Frontal cortex (tissue), 4 donors: ENCODE data around the gene KLHL11. TPM values are rescaled to one million over a fixed set of nuclear protein-coding genes. Genes with fewer than 3 reads are reported as not detected.

Source experiments
- DNase-seq, 2 donors: peaks; one replicate each; pipeline ENCODE4 v3.0.0; 2012; ENCODE audit warnings: low spot score in 2 of 2
- FAIRE-seq: peaks from 2 replicates; lab custom pipeline; 2012; peaks lifted over from hg19 to GRCh38; lab: Jason Lieb, UNC
- total RNA-seq: library from RNA; depleted of rRNA; stranded (reverse); fragments of >200 nt; gene quantifications from one replicate; pipeline ENCODE4 v1.2.3, GENCODE V29; 2014
- donor health status: control.
- donor health status: control.
- donor health status: control.

The KLHL11 gene
- 70.1 TPM for total RNA-seq

- FAIRE-seq (no peak), DNase-seq (peak; percentile 89 to 91)
Measured at GRCh38 chr17:41864836-41865595, at the start of gene KLHL11. TSS of gene KLHL11 (minus strand) at chr17:41865423. CDS start at chr17:41865370, 53 bp downstream.

- FAIRE-seq (no peak), DNase-seq (no peak)
Measured at GRCh38 chr17:41915020-41915419, 49.8 kb upstream of the KLHL11 start.

GRCh38 chr17:41914358-41914766, 49.1 kb upstream of the KLHL11 start:
- FAIRE-seq (no peak), DNase-seq (no peak)

- no peak for FAIRE-seq
- no peak for DNase-seq
Measured at GRCh38 chr17:41913798-41914197, 48.6 kb upstream of the KLHL11 start.

GRCh38 chr17:41912925-41913324, 47.7 kb upstream of the KLHL11 start:
- DNase-seq (no peak), FAIRE-seq (no peak)

GRCh38 chr17:41910701-41911391, 45.6 kb upstream of the KLHL11 start:
- no peak for DNase-seq
- FAIRE-seq, result no peak

GRCh38 chr17:41909088-41909487, 43.9 kb upstream of the KLHL11 start:
- no peak for FAIRE-seq

GRCh38 chr17:41907633-41908539, 42.7 kb upstream of the KLHL11 start:
- DNase-seq (no peak), FAIRE-seq (no peak)

More at GRCh38 chr17:41909088-41909487, 43.9 kb upstream of the KLHL11 start:
- no peak for DNase-seq

GRCh38 chr17:41907185-41907556, 41.9 kb upstream of the KLHL11 start:
- no peak for FAIRE-seq
- no peak for DNase-seq

GRCh38 chr17:41906465-41907184, 41.4 kb upstream of the KLHL11 start:
- no peak for FAIRE-seq

GRCh38 chr17:41905172-41905571, 39.9 kb upstream of the KLHL11 start:
- FAIRE-seq (no peak), DNase-seq (no peak)

More at GRCh38 chr17:41906465-41907184, 41.4 kb upstream of the KLHL11 start:
- DNase-seq, result no peak

GRCh38 chr17:41904242-41904841, 39.1 kb upstream of the KLHL11 start:
- DNase-seq (no peak), FAIRE-seq (no peak)

- DNase-seq, result no peak
- no peak for FAIRE-seq
Measured at GRCh38 chr17:41901646-41902045, 36.4 kb upstream of the KLHL11 start.

GRCh38 chr17:41896726-41897125, 31.5 kb upstream of the KLHL11 start:
- no peak for DNase-seq

GRCh38 chr17:41895617-41896016, 30.4 kb upstream of the KLHL11 start:
- DNase-seq (no peak), FAIRE-seq (no peak)

More at GRCh38 chr17:41896726-41897125, 31.5 kb upstream of the KLHL11 start:
- FAIRE-seq, result no peak

- no peak for DNase-seq
- no peak for FAIRE-seq
Measured at GRCh38 chr17:41894791-41895331, 29.6 kb upstream of the KLHL11 start.

GRCh38 chr17:41893384-41893783, 28.2 kb upstream of the KLHL11 start:
- DNase-seq (no peak), FAIRE-seq (no peak)

GRCh38 chr17:41892021-41892376, 26.8 kb upstream of the KLHL11 start:
- FAIRE-seq, result no peak
- DNase-seq, result no peak
